Uterus (tissue), 2 donors: Measurements from ENCODE around the gene PRORP.

ENCODE experiments used
- POLR2A ChIP-seq, 2 donors: fragments of 450-650 bp; IDR thresholded peaks; one replicate each; pipeline ENCODE4 v1.6.1; 2016; ENCODE audit warnings: antibody characterized with exemption in 2 of 2, mild to moderate bottlenecking in 1 of 2, moderate library complexity in 1 of 2
- TF ChIP-seq, protein P1 (sequence below), 4 experiments: fragments of 200-600 bp in 2 of 4; fragments of 450-650 bp in 2 of 4; sonication (generic) in 2 of 4; IDR thresholded peaks; one replicate each; pipeline ENCODE4 v1.5.1; 2016 to 2019; ENCODE audit warnings: antibody characterized with exemption in 4 of 4, mild to moderate bottlenecking in 2 of 4, moderate library complexity in 1 of 4

DNA sequence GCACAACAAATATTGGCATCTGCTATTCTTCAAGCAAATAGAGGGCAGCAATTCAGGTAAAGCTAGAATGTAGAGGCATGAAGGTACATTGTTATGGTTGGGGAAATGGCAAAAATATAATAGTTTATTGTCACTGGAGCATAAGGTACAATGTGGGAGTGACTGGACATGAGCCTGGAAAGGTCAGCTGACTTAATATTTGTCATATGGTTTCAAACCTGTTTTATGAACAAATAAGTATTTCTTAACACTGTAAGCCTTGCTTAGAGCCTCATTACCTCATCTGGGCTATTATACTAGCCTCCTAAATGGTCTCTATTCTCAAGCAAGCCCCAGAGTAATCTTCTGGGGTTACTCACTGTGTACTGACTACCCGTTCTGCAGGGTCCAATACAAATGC lies 42.6 kb upstream of the PRORP start:
- TF ChIP-seq, protein P1, sequence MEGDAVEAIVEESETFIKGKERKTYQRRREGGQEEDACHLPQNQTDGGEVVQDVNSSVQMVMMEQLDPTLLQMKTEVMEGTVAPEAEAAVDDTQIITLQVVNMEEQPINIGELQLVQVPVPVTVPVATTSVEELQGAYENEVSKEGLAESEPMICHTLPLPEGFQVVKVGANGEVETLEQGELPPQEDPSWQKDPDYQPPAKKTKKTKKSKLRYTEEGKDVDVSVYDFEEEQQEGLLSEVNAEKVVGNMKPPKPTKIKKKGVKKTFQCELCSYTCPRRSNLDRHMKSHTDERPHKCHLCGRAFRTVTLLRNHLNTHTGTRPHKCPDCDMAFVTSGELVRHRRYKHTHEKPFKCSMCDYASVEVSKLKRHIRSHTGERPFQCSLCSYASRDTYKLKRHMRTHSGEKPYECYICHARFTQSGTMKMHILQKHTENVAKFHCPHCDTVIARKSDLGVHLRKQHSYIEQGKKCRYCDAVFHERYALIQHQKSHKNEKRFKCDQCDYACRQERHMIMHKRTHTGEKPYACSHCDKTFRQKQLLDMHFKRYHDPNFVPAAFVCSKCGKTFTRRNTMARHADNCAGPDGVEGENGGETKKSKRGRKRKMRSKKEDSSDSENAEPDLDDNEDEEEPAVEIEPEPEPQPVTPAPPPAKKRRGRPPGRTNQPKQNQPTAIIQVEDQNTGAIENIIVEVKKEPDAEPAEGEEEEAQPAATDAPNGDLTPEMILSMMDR (IDR thresholded peaks at IDR 0.05), result no peak
- TF ChIP-seq POLR2A (IDR thresholded peaks at IDR 0.05), result no peak
